ENCODE data around the gene ASIC3. TPM values are rescaled to one million over a fixed set of nuclear protein-coding genes. Genes with fewer than 3 reads are reported as not detected.
A peak's percentile ranks its signal among the peaks of the same experiment; 100 is the strongest.

The ASIC3 gene
- total RNA-seq, 4 donors from 2014 or later: 1.3 to 2.9 (median 2.1) TPM

DNA sequence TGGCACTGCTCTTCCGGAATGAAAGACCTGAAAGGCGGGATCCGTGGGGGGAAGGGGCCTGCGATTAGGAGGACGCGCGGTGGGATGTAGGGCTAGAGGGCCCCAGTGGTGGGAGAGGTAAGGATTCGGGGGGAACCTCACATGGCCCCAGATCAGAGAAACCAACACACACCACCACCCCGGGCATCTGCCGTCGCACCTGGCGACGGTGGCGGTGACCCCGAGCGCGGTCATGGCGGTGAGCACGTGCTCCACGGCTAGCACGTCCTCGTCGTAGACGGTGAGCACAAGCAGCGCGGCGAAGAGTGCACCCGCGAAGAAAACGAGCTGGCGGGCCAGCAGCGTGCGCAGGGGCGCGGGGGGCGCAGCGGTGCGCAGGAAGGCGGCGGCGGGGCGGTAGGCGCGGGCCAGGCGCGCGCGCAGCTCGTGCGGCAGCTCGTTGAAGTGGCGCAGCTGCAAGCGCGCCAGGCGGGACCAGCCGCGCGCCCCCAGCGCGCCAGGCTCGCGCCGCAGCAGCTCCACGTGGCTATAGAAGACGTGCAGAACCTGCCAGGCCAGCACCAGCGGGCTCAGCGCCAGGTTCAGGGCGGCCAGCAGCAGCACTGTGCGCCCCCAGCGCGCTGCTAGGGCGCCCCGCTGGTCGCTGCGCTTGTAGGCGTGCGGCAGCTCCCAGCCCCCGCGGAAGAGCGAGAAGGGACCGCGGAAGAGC lies 29.8 kb upstream of the ASIC3 start:
- intact Hi-C loops (cut with DNase I): loop anchor here (10.0 kb wide), 1 partner anchor 244 kb away; no protein-coding TSS in a partner anchor

DNA sequence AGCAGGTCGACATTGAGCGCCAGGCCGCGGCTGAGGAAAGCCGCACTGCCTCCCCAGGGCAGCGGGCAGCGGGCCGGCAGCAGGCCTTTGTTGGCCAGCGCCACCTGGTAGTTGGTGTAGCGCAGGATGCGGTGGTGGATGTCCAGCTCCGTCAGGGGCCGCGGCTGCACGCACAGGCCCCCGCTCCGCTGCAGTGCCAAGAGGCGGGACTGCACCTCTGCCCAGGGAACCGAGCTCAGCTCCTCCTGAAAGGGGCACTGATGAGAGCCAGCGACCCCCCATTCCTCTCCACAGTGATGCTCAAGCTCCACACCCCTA lies 29.2 kb upstream of the ASIC3 start:
- Histone ChIP-seq H3K4me1 (peaks cover 20 to 23% (median 21%) of the 10 kb centered on the region in 4 donors), H3K36me3 (peaks cover 0 to 10% (median 0%) of the 10 kb centered on the region in 4 donors), H3K27ac (replicated peaks in 1 of 4) (no peak overlapping the region), H3K9me3 (no peaks in the 10 kb centered on the region), H3K27me3 (peaks cover 0 to 75% (median 27%) of the 10 kb centered on the region in 4 donors), H3K4me3 (peak overlapping the region; percentile 29 to 41 (median 35))
- 4% methylated on average over 4 of the region's 20 CpGs for WGBS
- no peak for DNase-seq (ENCODE audit: extremely low spot score)
- TF ChIP-seq EP300 (IDR thresholded peaks at IDR 0.05) (no peak), POLR2A (IDR thresholded peaks at IDR 0.05; ENCODE audit: low read depth) (no peak), CTCF (IDR thresholded peaks at IDR 0.05) (no peak), POLR2AphosphoS5 (IDR thresholded peaks at IDR 0.05) (no peak)
- intact Hi-C loops (cut with DNase I): loop anchor here (10.0 kb wide), 1 partner anchor 244 kb away; no protein-coding TSS in a partner anchor

More for the DNA sequence above, 29.8 kb upstream of the ASIC3 start:
- peaks cover 0 to 14% (median 0%) of the 10 kb centered on the region in 4 donors for H3K36me3 ChIP-seq
- WGBS: 7% methylated on average over 26 of the region's 82 CpGs
- H3K9me3 ChIP-seq: no peaks in the 10 kb centered on the region
- DNase-seq (ENCODE audit: extremely low spot score): no peak
- H3K27ac ChIP-seq (replicated peaks in 1 of 4): no peak overlapping the region
- H3K4me1 ChIP-seq: peaks cover 25 to 28% (median 26%) of the 10 kb centered on the region in 4 donors
- TF ChIP-seq EP300 (IDR thresholded peaks at IDR 0.05): no peak
- peak overlapping the region; percentile 29 to 41 (median 35) for H3K4me3 ChIP-seq
- H3K27me3 ChIP-seq: peaks cover 0 to 80% (median 31%) of the 10 kb centered on the region in 4 donors

GRCh38 chr7:151020231-151020630 lies 28.1 kb upstream of the ASIC3 start:
- WGBS: 66% methylated on average over 7 of the region's 7 CpGs

DNA sequence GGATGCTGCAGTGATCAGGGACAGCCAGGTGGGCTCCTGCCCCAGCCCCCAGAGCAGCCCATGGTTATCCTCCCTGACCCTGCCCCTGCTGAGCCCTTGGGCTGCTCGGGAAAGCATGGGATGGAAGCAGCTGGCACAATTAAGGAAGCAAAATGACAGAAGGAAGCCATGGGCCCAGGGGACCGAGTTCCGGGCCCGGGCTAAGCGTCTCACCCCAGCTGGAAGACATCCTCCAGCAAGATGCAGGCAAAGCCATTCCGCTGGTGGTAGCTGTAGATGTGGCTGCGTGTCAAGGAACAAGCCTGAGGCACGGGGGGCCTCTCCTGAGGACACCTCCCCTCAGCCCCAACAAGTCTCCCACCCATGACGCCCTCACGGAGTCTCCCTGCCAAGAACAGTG lies 25.1 kb upstream of the ASIC3 start:
- intact Hi-C loops (cut with DNase I): no loop called here
- no peak for TF ChIP-seq POLR2AphosphoS5 (IDR thresholded peaks at IDR 0.05)
- no peak for TF ChIP-seq POLR2A (IDR thresholded peaks at IDR 0.05; ENCODE audit: low read depth)
- TF ChIP-seq CTCF (IDR thresholded peaks at IDR 0.05): no peak
- no peak for TF ChIP-seq EP300 (IDR thresholded peaks at IDR 0.05)
- Histone ChIP-seq H3K4me3 (no peak overlapping the region), H3K4me1 (peaks cover 9 to 18% (median 17%) of the 10 kb centered on the region in 4 donors), H3K36me3 (no peaks in the 10 kb centered on the region), H3K27me3 (peaks cover 0 to 33% (median 7%) of the 10 kb centered on the region in 4 donors), H3K27ac (replicated peaks in 1 of 4) (no peak overlapping the region), H3K9me3 (no peaks in the 10 kb centered on the region)
- 72% methylated on average over 10 of the region's 10 CpGs for WGBS
- no peak for DNase-seq (ENCODE audit: extremely low spot score)

More at GRCh38 chr7:151020231-151020630, 28.1 kb upstream of the ASIC3 start:
- Histone ChIP-seq H3K27me3 (peaks cover 0 to 63% (median 22%) of the 10 kb centered on the region in 4 donors), H3K4me1 (peaks cover 14 to 20% (median 19%) of the 10 kb centered on the region in 4 donors), H3K27ac (replicated peaks in 1 of 4) (no peak overlapping the region), H3K9me3 (no peaks in the 10 kb centered on the region), H3K36me3 (no peaks in the 10 kb centered on the region), H3K4me3 (no peak overlapping the region)
- TF ChIP-seq POLR2A (IDR thresholded peaks at IDR 0.05; ENCODE audit: low read depth): no peak
- TF ChIP-seq CTCF (IDR thresholded peaks at IDR 0.05): no peak
- TF ChIP-seq POLR2AphosphoS5 (IDR thresholded peaks at IDR 0.05): no peak
- TF ChIP-seq EP300 (IDR thresholded peaks at IDR 0.05): no peak
- DNase-seq (ENCODE audit: extremely low spot score): no peak
- intact Hi-C loops (cut with DNase I): no loop called here

GRCh38 chr7:151024435-151025056 lies 23.8 kb upstream of the ASIC3 start, which contains the start of gene ATG9B:
Gene ATG9B, minus strand, starts transcription at chr7:151024494. Its CDS starts 71 bp downstream, at chr7:151024423.
- intact Hi-C loops (cut with DNase I): loop anchor here (5.0 kb wide), 2 partner anchors 38 to 88 kb away; no protein-coding TSS in a partner anchor

More at GRCh38 chr7:151024435-151025056, 23.8 kb upstream of the ASIC3 start, which contains the start of gene ATG9B:
- H3K4me3 ChIP-seq: no peak within 1 kb of the TSS
- H3K9me3 ChIP-seq: no peaks in the 10 kb centered on the region
- no peaks in the 10 kb centered on the region for H3K36me3 ChIP-seq
- no peak within 1 kb of the TSS for H3K27ac ChIP-seq (replicated peaks in 1 of 4)
- peaks cover 7 to 16% (median 15%) of the 10 kb centered on the region in 4 donors for H3K4me1 ChIP-seq
- H3K27me3 ChIP-seq: peaks cover 0 to 20% (median 2%) of the 10 kb centered on the region in 4 donors
- no peak for DNase-seq (ENCODE audit: extremely low spot score)
- TF ChIP-seq CTCF (IDR thresholded peaks at IDR 0.05) (no peak), EP300 (IDR thresholded peaks at IDR 0.05) (no peak), POLR2A (IDR thresholded peaks at IDR 0.05; ENCODE audit: low read depth) (no peak), POLR2AphosphoS5 (IDR thresholded peaks at IDR 0.05) (no peak)
- 65% methylated on average over 4 of the region's 4 CpGs for WGBS

Data from esophagus muscularis mucosa (tissue), 4 donors.